HEK293 (cell line): Measurements from ENCODE around the gene FBXO9.

Experiments
- CTCF ChIA-PET: fragments of 350-600 bp; formaldehyde crosslinking; extraction: SDS; loops from one replicate; lab custom pipeline; 2021; ENCODE audit warnings: antibody characterized with exemption; lab: Yijun Ruan, JAX
- POLR2A ChIA-PET: fragments of 300-600 bp; formaldehyde crosslinking; extraction: SDS; loops from one replicate; lab custom pipeline; 2020; ENCODE audit warnings: antibody characterized with exemption, inconsistent platforms; lab: Yijun Ruan, JAX
- H3K27ac ChIP-seq: fragments of 200-500 bp; sonication (Bioruptor generic); 2 replicates; pipeline ENCODE4 v1.5.1; 2014; ENCODE audit warnings: low read depth, low read length, control low read depth, inconsistent platforms; ENCODE audit errors: extremely low read depth
- H3K36me3 ChIP-seq, 2 experiments: fragments of 200-500 bp in 1 of 2; sonication (Bioruptor generic) in 1 of 2; 1 replicate in 1 of 2; 2 replicates in 1 of 2; pipeline ENCODE4 v1.5.1; 2014 to 2017; ENCODE audit warnings: inconsistent platforms in 2 of 2, low read length in 2 of 2; ENCODE audit not compliant: control insufficient read depth in 2 of 2, insufficient read depth in 1 of 2
- H3K4me1 ChIP-seq: fragments of 200-500 bp; sonication (Bioruptor generic); 2 replicates; pipeline ENCODE4 v1.5.1; 2014; ENCODE audit warnings: mild to moderate bottlenecking, low read length, inconsistent platforms; ENCODE audit not compliant: control insufficient read depth, insufficient read depth
- H3K4me3 ChIP-seq: 2 replicates; pipeline ENCODE4 v1.5.1; 2011; ENCODE audit warnings: low read depth, mild to moderate bottlenecking, control low read depth, low read length, moderate library complexity
- H3K9me3 ChIP-seq: fragments of 200-500 bp; sonication (Bioruptor generic); 2 replicates; pipeline ENCODE4 v1.5.1; 2014; ENCODE audit warnings: low read depth, low read length, inconsistent platforms; ENCODE audit not compliant: control insufficient read depth, insufficient read depth
- FEZF1 ChIP-seq: fragments of 450-650 bp; formaldehyde crosslinking; IDR thresholded peaks from 2 replicates; pipeline ENCODE4 v1.5.1; 2016; ENCODE audit warnings: missing biosample characterization, missing genetic modification characterization
- GLIS2 ChIP-seq: fragments of 450-650 bp; formaldehyde crosslinking; IDR thresholded peaks from 2 replicates; pipeline ENCODE4 v1.5.1; 2016; ENCODE audit warnings: missing biosample characterization, missing genetic modification characterization
- HOXD13 ChIP-seq: sonication (generic); formaldehyde crosslinking; IDR thresholded peaks from 2 replicates; pipeline ENCODE4 v1.8.0; 2022; ENCODE audit warnings: missing genetic modification reagents, borderline replicate concordance
- KLF1 ChIP-seq: fragments of 450-650 bp; formaldehyde crosslinking; IDR thresholded peaks from 2 replicates; pipeline ENCODE4 v1.5.1; 2016; ENCODE audit warnings: missing biosample characterization, missing genetic modification characterization
- WT1 ChIP-seq: fragments of 450-650 bp; formaldehyde crosslinking; IDR thresholded peaks from 2 replicates; pipeline ENCODE4 v1.5.1; 2016; ENCODE audit warnings: missing biosample characterization, missing genetic modification characterization
- ZBTB7A ChIP-seq: fragments of 450-650 bp; formaldehyde crosslinking; IDR thresholded peaks from 2 replicates; pipeline ENCODE4 v1.5.1; 2016; ENCODE audit warnings: low read depth, missing biosample characterization, missing genetic modification characterization
- ZFP37 ChIP-seq: fragments of 450-650 bp; formaldehyde crosslinking; IDR thresholded peaks from 2 replicates; pipeline ENCODE4 v1.5.1; 2016; ENCODE audit warnings: missing biosample characterization, missing genetic modification characterization
- ZNF169 ChIP-seq: fragments of 450-650 bp; formaldehyde crosslinking; IDR thresholded peaks from 2 replicates; pipeline ENCODE4 v1.5.1; 2016; ENCODE audit warnings: missing biosample characterization, missing genetic modification characterization
- ZNF274 ChIP-seq, 2 experiments: fragments of 200-500 bp in 1 of 2; fragments of 450-650 bp in 1 of 2; sonication (Bioruptor generic) in 1 of 2; formaldehyde crosslinking in 1 of 2; IDR thresholded peaks; 2 replicates each; pipeline versions ENCODE4 v1.5.1 to v1.6.1; 2014 to 2016; ENCODE audit warnings: borderline replicate concordance in 1 of 2, inconsistent platforms in 1 of 2, low read length in 1 of 2, missing biosample characterization in 1 of 2, missing genetic modification characterization in 1 of 2
- ZNF398 ChIP-seq: fragments of 450-650 bp; formaldehyde crosslinking; IDR thresholded peaks from 2 replicates; pipeline ENCODE4 v1.5.1; 2017; ENCODE audit warnings: missing biosample characterization, missing genetic modification characterization
- ZNF514 ChIP-seq: fragments of 450-650 bp; formaldehyde crosslinking; IDR thresholded peaks from 2 replicates; pipeline ENCODE4 v1.5.1; 2016; ENCODE audit warnings: missing biosample characterization, missing genetic modification characterization
- ZNF585B ChIP-seq: fragments of 450-650 bp; formaldehyde crosslinking; IDR thresholded peaks from 2 replicates; pipeline ENCODE4 v1.5.1; 2016; ENCODE audit warnings: missing biosample characterization, missing genetic modification characterization
- ZNF707 ChIP-seq: fragments of 450-650 bp; formaldehyde crosslinking; IDR thresholded peaks from 2 replicates; pipeline ENCODE4 v1.5.1; 2016; ENCODE audit warnings: missing biosample characterization, missing genetic modification characterization
- ZNF747 ChIP-seq: fragments of 450-650 bp; formaldehyde crosslinking; IDR thresholded peaks from 2 replicates; pipeline ENCODE4 v1.5.1; 2016; ENCODE audit warnings: missing biosample characterization, missing genetic modification characterization
- ZNF791 ChIP-seq: fragments of 450-650 bp; formaldehyde crosslinking; IDR thresholded peaks from 2 replicates; pipeline ENCODE4 v1.5.1; 2016; ENCODE audit warnings: missing biosample characterization, missing genetic modification characterization
- TF ChIP-seq, protein P1 (sequence below): fragments of 450-650 bp; formaldehyde crosslinking; IDR thresholded peaks from 2 replicates; pipeline ENCODE4 v1.5.1; 2016; ENCODE audit warnings: missing biosample characterization, missing genetic modification characterization, borderline replicate concordance

Gene FBXO9

DNA sequence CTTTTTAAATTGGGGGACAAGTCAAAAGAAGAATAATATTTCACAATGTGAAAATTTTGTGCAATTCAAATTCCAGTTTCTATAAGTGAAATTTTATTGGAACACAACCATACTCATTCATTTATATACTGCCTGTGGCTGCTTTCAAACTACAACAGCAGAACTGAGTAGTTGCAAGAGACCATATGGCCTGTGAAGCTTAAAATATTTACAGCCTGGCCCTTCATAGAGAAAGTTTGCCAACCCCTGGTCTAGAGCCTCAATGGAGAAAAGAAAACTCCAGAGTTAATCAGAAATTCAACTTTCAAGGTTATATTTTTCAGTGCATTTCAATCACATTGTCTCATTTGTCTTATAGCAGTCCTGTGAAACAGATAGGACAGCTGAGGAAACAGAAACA lies 26.6 kb upstream of the FBXO9 start (continued):
- TF ChIP-seq ZNF791 (tag by site-specific recombination) (no peak), ZNF514 (tag by site-specific recombination) (no peak)

GRCh38 chr6:53041356-53041755 lies 23.8 kb upstream of the FBXO9 start:
- no peak overlapping the region for H3K4me3 ChIP-seq
- POLR2A ChIA-PET, result no interaction called here
- CTCF ChIA-PET, result no interaction called here
- H3K9me3 ChIP-seq, result no peaks in the 10 kb centered on the region
- H3K27ac ChIP-seq, result no peak overlapping the region
- peaks cover 2% of the 10 kb centered on the region; the same call in 1 of the 2 replicates for H3K4me1 ChIP-seq
- H3K36me3 ChIP-seq, result peaks cover 4 to 30% of the 10 kb centered on the region in 2 experiments; a peak in 2 of 3 replicates
- TF ChIP-seq ZNF398, result no peak

DNA sequence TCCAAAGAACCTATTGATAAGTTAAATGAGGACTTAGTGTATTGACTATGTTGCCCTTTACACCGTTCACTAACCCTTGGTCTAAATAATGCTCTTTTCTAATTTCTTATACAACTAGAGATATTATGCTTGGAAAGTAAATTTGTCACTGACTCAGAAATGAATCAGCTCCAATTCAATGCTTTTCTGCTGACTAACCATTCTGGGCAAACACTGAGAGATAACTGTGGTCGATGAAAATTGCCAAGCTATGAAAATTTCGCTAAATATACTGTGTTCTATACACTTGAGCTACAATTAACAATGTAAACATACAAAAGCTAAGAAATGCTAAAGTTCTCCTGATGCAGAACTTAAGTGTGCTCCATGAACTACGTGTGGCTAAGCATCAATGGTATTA lies 23.1 kb upstream of the FBXO9 start:
- CTCF ChIA-PET, result no interaction called here
- no peak overlapping the region for H3K27ac ChIP-seq
- no peaks in the 10 kb centered on the region for H3K9me3 ChIP-seq
- H3K36me3 ChIP-seq, result peaks cover 4 to 29% of the 10 kb centered on the region in 2 experiments; a peak in 2 of 3 replicates
- peaks cover 2% of the 10 kb centered on the region; the same call in 1 of the 2 replicates for H3K4me1 ChIP-seq
- POLR2A ChIA-PET, result interaction anchor here (0.5 to 1.4 kb wide), 2 partner anchors 8 to 42 kb away, joined by 3 read pairs; no protein-coding TSS in a partner anchor
- TF ChIP-seq HOXD13 (CRISPR knock-in tag) (no peak), GLIS2 (tag by site-specific recombination) (no peak), ZNF707 (tag by site-specific recombination) (no peak), ZBTB7A (no peak), KLF1 (no peak), ZNF747 (tag by site-specific recombination) (no peak), ZNF274 (IDR thresholded peaks at IDR 0.05; ENCODE audit: low read length) (no peak), ZNF274 (tag by site-specific recombination; IDR thresholded peaks at IDR 0.05; ENCODE audit: borderline replicate concordance) (no peak), WT1 (no peak)
- TF ChIP-seq, protein P1, sequence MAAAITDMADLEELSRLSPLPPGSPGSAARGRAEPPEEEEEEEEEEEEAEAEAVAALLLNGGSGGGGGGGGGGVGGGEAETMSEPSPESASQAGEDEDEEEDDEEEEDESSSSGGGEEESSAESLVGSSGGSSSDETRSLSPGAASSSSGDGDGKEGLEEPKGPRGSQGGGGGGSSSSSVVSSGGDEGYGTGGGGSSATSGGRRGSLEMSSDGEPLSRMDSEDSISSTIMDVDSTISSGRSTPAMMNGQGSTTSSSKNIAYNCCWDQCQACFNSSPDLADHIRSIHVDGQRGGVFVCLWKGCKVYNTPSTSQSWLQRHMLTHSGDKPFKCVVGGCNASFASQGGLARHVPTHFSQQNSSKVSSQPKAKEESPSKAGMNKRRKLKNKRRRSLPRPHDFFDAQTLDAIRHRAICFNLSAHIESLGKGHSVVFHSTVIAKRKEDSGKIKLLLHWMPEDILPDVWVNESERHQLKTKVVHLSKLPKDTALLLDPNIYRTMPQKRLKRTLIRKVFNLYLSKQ (tag by site-specific recombination), result no peak
- TF ChIP-seq, all 188 proteins: peak for 0
- no peak overlapping the region for H3K4me3 ChIP-seq

DNA sequence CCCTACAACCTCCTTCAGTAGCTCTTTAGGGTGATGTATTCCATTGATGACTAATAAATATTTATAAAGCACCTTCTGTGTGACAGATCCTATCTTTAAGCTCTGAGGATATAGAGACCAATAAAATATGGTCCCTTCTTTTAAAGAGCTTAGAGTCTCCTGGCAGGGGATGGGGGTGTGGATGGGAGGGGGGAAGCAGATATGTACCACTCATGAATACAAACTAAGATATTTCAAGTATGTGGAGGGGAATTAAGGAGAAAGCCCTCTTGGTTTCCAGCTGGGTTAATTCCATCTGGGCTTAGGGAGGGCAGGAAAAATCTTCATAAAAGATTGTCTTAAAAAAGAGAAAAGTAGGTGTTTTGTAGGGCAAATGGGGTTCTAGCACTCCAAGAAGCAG lies 21.6 kb upstream of the FBXO9 start:
- peaks cover 4 to 27% of the 10 kb centered on the region in 2 experiments; a peak in 2 of 3 replicates for H3K36me3 ChIP-seq
- CTCF ChIA-PET, result interaction anchor here (0.6 to 0.7 kb wide), 2 partner anchors 22 to 636 kb away, joined by 3 to 4 read pairs; partner anchors contain the start of gene FBXO9

More for the DNA sequence above, 21.6 kb upstream of the FBXO9 start:
- H3K4me1 ChIP-seq, result peaks cover 2% of the 10 kb centered on the region; the same call in 1 of the 2 replicates
- H3K9me3 ChIP-seq, result no peaks in the 10 kb centered on the region
- no peak overlapping the region for H3K27ac ChIP-seq
- POLR2A ChIA-PET, result interaction anchor here (1.1 to 1.4 kb wide), 3 partner anchors 10 to 48 kb away, joined by 3 to 5 read pairs (median 3); partner anchors contain the start of gene GSTA4
- no peak overlapping the region for H3K4me3 ChIP-seq
- TF ChIP-seq FEZF1 (tag by site-specific recombination) (no peak), ZNF585B (no peak), ZFP37 (tag by site-specific recombination) (no peak), ZNF169 (tag by site-specific recombination) (no peak)
